GM23338 (cell line): ENCODE results near the gene SLAIN1.

Source experiments
- CREB1 ChIP-seq: fragments of 250-450 bp; sonication (Bioruptor Pico); IDR thresholded peaks from 2 replicates; pipeline ENCODE4 v1.5.0; 2020; ENCODE audit warnings: low read depth, mild to moderate bottlenecking, moderate library complexity
- EZH2 ChIP-seq: fragments of 200-600 bp; sonication (generic); IDR thresholded peaks from one replicate; pipeline ENCODE4 v1.8.0; 2017; ENCODE audit warnings: antibody characterized with exemption, mild to moderate bottlenecking, low read depth; ENCODE audit not compliant: unreplicated experiment
- EZH2phosphoT487 ChIP-seq: fragments of 200-600 bp; sonication (generic); IDR thresholded peaks from one replicate; pipeline ENCODE4 v1.8.1; 2018; ENCODE audit warnings: antibody characterized with exemption; ENCODE audit not compliant: unreplicated experiment
- JUNB ChIP-seq: IDR thresholded peaks from one replicate; pipeline ENCODE4 v1.6.1; 2016; ENCODE audit warnings: antibody characterized with exemption; ENCODE audit not compliant: unreplicated experiment
- NANOG ChIP-seq: IDR thresholded peaks from 2 replicates; pipeline ENCODE4 v1.6.1; 2016; ENCODE audit warnings: antibody characterized with exemption, borderline replicate concordance
- POLR2AphosphoS5 ChIP-seq: IDR thresholded peaks from 2 replicates; pipeline ENCODE4 v1.6.1; 2016; ENCODE audit warnings: antibody characterized with exemption, low read depth
- TF ChIP-seq, protein P1 (sequence below), 2 experiments: fragments of 200-600 bp in 1 of 2; sonication (generic) in 1 of 2; conservative IDR thresholded peaks; 2 replicates each; pipeline versions ENCODE4 v1.5.1 to v1.6.1; 2016 to 2017; ENCODE audit warnings: antibody characterized with exemption in 2 of 2, low read depth in 2 of 2, mild to moderate bottlenecking in 2 of 2, moderate library complexity in 1 of 2
- TF ChIP-seq, protein P2 (sequence below): IDR thresholded peaks from one replicate; pipeline ENCODE4 v1.6.1; 2018; ENCODE audit warnings: antibody characterized with exemption; ENCODE audit not compliant: unreplicated experiment

DNA sequence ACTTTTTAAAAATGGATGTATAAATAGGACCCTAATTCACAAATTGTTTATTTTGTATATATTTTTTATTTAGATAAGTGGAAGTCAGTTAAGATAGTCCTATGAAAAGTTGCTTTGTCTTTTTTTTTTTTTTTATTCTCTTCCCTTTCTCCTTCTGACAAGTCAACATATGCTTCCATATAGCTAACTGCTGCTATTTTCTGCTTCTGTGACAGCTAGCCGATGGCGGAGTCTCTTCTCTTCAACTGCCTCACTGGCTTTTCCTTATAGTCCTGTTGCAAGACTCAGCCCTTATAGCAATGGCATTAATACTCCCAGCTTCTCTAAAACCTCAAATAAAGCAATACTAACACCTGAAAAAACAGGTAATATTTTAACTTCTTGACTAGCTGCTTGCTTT, 45.3 kb downstream of the SLAIN1 start:
- TF ChIP-seq, protein P1, sequence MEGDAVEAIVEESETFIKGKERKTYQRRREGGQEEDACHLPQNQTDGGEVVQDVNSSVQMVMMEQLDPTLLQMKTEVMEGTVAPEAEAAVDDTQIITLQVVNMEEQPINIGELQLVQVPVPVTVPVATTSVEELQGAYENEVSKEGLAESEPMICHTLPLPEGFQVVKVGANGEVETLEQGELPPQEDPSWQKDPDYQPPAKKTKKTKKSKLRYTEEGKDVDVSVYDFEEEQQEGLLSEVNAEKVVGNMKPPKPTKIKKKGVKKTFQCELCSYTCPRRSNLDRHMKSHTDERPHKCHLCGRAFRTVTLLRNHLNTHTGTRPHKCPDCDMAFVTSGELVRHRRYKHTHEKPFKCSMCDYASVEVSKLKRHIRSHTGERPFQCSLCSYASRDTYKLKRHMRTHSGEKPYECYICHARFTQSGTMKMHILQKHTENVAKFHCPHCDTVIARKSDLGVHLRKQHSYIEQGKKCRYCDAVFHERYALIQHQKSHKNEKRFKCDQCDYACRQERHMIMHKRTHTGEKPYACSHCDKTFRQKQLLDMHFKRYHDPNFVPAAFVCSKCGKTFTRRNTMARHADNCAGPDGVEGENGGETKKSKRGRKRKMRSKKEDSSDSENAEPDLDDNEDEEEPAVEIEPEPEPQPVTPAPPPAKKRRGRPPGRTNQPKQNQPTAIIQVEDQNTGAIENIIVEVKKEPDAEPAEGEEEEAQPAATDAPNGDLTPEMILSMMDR (conservative IDR thresholded peaks at IDR 0.05; ENCODE audit: low read depth in 2 of 2): no peak
- TF ChIP-seq EZH2phosphoT487 (no peak), EZH2 (no peak), CREB1 (CRISPR knock-in tag) (no peak), POLR2AphosphoS5 (no peak), JUNB (no peak), NANOG (no peak)
- TF ChIP-seq, protein P2, sequence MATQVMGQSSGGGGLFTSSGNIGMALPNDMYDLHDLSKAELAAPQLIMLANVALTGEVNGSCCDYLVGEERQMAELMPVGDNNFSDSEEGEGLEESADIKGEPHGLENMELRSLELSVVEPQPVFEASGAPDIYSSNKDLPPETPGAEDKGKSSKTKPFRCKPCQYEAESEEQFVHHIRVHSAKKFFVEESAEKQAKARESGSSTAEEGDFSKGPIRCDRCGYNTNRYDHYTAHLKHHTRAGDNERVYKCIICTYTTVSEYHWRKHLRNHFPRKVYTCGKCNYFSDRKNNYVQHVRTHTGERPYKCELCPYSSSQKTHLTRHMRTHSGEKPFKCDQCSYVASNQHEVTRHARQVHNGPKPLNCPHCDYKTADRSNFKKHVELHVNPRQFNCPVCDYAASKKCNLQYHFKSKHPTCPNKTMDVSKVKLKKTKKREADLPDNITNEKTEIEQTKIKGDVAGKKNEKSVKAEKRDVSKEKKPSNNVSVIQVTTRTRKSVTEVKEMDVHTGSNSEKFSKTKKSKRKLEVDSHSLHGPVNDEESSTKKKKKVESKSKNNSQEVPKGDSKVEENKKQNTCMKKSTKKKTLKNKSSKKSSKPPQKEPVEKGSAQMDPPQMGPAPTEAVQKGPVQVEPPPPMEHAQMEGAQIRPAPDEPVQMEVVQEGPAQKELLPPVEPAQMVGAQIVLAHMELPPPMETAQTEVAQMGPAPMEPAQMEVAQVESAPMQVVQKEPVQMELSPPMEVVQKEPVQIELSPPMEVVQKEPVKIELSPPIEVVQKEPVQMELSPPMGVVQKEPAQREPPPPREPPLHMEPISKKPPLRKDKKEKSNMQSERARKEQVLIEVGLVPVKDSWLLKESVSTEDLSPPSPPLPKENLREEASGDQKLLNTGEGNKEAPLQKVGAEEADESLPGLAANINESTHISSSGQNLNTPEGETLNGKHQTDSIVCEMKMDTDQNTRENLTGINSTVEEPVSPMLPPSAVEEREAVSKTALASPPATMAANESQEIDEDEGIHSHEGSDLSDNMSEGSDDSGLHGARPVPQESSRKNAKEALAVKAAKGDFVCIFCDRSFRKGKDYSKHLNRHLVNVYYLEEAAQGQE: no peak
